ENCODE data around the gene PSENEN.
A peak's percentile ranks its signal among the peaks of the same experiment; 100 is the strongest.

The PSENEN gene

DNA sequence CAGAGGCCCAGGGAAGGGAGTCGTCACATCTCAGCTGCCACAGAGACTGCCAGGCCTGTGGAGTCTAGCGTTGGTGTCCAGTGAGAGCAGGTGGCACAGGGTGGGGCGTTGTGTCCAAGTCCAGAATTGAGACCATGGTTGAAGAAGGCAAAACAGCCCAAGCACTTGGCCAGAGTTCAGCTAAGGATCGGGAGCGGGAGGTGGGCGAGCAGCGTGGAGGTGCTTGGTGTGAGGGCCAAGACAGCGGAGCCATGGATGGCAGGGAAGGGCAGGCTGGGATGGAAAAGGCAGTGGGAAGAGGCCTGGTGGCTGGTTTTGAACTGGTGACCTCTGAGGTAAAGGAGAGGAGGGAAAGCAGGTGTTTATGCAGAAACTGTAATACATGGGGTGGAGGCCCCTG is 11.2 kb upstream of the PSENEN start:
- H3K4me3 ChIP-seq (ENCODE audit: low read length), result no peak overlapping the region
- TF ChIP-seq ZNF274 (IDR thresholded peaks at IDR 0.05; ENCODE audit: low read depth, low read length), result no peak

DNA sequence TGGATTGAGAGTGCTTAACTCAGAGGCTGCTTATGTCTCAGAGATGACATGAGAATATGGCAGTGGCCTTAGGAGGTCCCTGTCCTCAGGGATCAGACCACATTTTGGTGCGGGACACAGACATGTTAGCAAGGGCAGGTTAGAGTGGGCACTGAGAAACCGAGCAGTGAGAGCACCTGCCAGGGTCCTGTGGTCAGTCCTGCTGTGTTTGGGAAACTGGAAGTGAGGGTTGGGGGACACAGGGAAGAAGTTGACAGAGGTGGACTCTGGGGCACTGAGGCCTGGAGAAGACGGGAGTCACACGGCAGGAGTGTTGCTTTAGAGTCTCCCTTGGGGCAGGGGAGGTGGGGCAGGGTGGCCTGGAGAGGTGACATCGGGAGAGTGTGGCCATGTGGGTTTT is 10.6 kb upstream of the PSENEN start:
- no peak overlapping the region for H3K4me3 ChIP-seq (ENCODE audit: low read length)
- TF ChIP-seq ZNF274 (IDR thresholded peaks at IDR 0.05; ENCODE audit: low read depth, low read length), result no peak

DNA sequence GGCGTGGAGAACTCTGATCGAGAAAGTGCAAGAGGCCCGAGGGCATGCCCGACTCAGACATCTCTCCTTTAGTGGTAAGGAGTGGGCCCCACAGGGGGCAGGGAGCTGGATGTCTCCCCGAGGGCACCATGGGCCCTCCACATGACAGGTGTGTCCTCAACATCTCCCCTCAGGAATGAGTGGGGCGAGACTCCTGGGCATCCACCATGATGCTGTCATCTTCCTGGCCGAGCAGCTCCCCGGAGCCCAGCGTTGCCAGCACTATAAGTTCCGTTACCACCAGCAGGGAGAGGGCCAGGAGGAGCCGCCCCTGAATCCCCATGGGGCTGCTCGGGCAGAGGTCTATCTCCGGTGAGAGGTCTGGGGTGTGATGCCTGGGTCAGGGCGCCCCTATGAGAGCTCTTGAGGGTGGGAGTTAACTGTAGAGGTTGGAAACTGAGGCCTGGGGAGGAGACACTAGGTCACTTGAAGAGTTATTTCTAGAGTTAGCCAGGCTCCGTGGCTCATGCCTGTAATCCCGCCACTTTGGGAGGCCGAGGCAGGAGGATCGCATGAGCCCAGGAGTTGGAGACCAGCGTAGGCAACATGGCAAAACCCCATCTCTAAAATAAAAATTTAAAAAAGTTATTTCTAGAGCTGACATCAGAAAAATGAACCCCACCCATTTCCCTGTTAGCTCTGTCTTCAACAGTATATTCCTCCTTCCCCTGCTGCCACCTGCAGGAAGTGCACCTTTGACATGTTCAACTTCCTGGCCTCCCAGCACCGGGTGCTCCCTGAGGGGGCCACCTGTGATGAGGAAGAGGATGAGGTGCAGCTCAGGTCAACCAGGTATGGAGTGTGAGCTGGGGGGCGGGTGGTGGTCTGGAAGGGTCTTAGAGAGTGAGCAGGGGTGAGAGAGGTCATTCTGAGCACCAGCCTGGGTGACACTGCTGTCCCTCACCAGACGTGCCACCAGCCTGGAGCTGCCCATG is 8.3 kb upstream of the PSENEN start:
- H3K4me3 ChIP-seq (ENCODE audit: low read length), result no peak overlapping the region
- no peak for TF ChIP-seq ZNF274 (IDR thresholded peaks at IDR 0.05; ENCODE audit: low read depth, low read length)

DNA sequence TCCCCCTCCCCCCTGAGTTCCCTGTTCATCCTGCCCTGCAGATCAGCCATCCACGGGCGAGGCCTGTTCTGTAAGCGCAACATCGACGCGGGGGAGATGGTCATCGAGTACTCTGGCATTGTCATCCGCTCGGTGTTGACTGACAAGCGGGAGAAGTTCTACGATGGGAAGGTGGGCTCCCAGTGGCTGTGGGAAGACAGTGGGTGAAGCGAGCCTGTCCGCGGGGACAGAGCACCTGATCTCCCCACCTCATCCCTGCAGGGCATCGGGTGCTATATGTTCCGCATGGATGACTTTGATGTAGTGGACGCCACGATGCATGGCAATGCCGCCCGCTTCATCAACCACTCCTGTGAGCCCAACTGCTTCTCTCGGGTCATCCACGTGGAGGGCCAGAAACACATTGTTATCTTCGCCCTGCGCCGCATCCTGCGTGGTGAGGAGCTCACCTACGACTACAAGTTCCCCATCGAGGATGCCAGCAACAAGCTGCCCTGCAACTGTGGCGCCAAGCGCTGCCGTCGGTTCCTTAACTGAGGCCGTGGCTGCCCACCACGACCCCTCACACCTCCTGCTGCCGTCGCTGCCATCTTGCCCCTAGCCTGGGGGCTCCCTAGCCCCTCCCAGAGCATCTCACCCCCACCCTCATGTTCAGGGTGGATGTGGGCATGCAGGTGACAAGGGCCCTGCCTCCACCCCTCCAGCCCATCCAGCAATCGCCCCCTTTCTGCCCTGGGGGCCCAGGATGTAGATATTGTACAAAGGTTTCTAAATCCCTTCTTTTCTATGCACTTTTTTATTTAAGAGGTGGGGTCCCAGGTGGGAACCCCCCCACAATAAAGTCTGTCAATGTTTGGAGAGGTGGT is 7.2 kb upstream of the PSENEN start:
- no peak overlapping the region for H3K4me3 ChIP-seq (ENCODE audit: low read length)
- TF ChIP-seq ZNF274 (IDR thresholded peaks at IDR 0.05; ENCODE audit: low read depth, low read length), result no peak

DNA sequence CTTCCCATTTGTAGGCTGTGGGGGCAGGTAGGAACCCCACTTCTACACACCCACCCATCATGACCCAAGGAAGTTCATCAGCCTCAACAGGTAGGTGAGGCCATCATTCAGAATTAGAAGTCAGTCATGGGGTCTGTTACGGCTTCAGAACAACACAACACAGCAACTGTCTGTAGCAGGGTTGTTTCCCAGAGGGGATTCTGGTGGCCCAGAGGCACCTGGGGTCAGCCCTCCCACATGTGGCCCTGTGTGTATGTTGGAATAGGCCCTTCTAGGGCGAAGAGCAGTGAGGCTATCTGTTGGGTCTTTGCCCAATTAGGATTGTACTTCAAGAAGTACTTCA is 6.6 kb upstream of the PSENEN start:
- TF ChIP-seq ZNF274 (IDR thresholded peaks at IDR 0.05; ENCODE audit: low read depth, low read length), result no peak
- H3K4me3 ChIP-seq (ENCODE audit: low read length), result no peak overlapping the region

DNA sequence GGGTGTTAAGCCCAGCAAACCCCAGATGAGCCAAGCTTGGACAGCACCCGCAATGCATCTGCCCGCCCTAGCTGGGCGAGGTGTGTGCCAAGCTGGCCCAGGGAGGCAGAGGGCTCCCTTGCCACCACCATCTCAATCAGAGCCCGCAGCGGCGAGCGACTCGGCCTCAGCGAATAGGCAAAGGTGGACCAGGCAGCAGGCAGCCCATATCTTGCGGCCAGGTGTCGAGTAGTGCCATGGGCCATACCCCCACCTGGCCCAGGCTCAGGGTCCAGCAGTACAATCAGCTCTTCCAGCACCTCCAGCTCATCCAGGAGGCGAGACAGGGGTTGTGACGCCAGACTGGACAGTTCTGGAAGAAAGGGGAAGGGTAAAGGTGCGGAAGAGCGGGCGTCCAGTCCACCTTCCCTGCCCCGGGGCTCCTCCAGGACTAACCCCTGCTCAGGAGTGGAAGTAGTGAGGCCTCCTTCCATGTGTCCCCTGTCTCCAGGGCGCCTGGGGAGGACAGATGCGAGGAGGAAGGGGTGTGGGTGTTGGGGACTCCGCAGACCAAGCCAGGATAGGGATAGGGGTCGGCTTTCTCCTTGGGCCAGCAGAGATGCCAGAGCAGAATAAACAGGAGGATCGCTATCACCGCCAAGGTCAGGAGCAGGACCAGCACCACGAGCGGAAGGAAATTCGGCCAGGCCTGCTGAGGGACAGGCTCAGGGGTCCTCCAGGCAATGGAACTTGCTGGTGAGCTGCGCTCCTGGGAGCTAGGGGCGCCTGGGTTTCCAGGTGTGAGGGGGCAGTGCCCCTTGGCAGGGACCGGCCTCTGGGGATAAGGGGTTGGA is 6.0 kb upstream of the PSENEN start:
- peak overlapping the region; percentile 67; the same call in 1 of the 2 replicates for H3K4me3 ChIP-seq (ENCODE audit: low read length)

DNA sequence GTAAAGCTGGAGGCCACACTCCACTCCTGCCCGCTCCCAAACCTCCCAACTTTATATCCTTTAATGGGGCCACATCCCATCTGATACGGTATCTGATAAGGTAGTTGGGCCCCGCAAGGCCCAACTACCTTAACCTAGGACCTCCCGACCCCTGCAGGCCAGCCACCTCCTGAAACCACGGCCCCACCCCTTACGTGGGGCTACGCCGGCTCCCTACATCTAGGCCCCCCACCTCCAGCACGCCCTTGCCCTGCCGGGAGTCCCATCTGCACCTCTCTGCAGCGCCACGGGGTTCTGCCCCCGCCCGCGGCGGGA is 5.4 kb upstream of the PSENEN start:
- TF ChIP-seq ZNF274 (IDR thresholded peaks at IDR 0.05; ENCODE audit: low read depth, low read length), result no peak
- H3K4me3 ChIP-seq (ENCODE audit: low read length), result peak overlapping the region; percentile 67

More for the DNA sequence above, 6.0 kb upstream of the PSENEN start:
- TF ChIP-seq ZNF274 (IDR thresholded peaks at IDR 0.05; ENCODE audit: low read depth, low read length), result no peak

DNA sequence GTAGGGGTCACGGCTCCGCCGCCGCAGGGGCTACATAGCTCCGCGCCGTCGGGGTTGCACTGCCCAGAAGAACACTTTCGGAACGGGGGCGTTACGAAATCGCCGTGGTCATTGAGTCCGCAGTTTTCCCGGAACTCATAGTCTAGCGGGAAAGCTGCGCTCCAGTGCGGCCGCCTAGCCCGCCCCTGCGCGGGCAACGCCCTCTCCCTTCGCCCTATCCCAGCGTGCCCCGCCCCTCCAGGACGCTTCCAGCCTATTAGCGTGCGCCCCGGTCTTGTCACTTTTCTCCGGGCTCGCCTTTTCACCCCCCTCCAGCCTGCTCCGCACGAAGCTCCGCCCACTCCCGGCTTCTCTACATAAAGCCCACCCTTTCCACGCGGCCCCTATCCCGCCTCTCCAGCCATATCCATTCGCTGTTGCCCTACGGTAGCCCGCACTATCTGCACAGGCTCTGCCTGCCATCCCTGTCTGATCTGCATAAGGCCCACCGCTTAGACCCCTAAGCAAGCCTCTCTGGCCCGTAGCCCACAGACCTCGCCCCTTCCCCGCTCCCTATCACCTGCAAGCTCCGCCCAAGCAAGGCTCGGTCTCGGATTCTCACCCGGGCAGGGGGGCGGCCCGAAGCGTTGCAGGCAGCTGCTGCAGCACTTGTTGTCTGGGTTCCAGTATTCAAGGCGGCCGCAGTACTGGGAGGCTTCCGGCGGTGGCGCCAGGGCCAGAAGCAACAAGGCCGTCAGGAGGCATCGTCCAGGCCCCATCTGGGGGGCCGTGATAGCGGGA is 4.8 kb upstream of the PSENEN start:
- peak overlapping the region; percentile 67 for H3K4me3 ChIP-seq (ENCODE audit: low read length)
- TF ChIP-seq ZNF274 (IDR thresholded peaks at IDR 0.05; ENCODE audit: low read depth, low read length), result no peak

DNA sequence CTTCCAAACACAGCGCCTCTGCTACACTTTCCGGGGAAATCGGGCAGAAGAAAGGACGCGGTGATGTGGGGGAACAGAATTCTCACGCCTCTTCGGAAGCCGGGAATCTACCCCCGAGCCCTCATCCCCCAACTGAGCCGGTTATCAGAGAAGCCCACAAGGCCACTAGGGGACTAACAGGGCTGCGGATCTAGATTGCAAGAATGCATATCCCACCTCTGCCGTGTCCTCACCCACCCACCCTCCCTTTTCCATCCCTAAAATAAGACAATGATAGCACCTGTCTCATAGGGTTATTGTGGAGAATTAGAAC is 4.3 kb upstream of the PSENEN start:
- TF ChIP-seq ZNF274 (IDR thresholded peaks at IDR 0.05; ENCODE audit: low read depth, low read length), result no peak
- peak overlapping the region; percentile 56 for H3K4me3 ChIP-seq (ENCODE audit: low read length)

DNA sequence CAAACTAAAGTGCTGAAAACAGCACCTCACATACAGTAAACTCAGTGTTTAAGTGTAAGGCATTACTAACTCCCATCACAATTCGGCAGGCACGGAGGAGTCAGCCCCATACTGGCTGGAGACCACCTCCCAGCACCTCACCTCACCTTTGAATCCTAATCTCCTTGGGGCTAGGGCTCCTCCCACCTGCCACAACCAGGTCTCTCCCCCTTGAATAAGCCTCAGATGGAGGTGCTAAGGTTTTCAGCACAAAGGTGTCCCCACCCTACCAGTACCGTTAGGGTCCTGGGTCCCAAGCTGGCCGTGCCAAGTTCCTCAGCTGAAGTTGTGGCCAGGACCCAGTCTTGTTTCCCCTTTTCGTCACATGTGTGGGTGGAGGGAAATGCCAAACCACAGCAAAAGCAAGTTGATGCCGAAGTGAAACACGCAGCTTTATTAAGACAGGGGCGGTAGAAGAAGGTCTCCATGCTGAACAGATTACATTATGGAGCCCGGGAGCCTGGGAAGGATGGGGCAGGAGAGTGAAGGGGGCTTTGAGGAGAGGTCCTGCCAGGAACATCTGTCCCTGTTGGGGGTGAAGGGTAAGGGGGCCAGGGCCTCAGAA is 3.2 kb upstream of the PSENEN start, which contains the start of gene IGFLR1:
Gene IGFLR1 (minus strand): TSS at position 332 of the 604 bp plus-strand sequence. CDS start 1,272 bp downstream, outside the sequence.
- H3K4me3 ChIP-seq (ENCODE audit: low read length), result peak within 1 kb of the TSS; percentile 56
- no peak for TF ChIP-seq ZNF274 (IDR thresholded peaks at IDR 0.05; ENCODE audit: low read depth, low read length)

DNA sequence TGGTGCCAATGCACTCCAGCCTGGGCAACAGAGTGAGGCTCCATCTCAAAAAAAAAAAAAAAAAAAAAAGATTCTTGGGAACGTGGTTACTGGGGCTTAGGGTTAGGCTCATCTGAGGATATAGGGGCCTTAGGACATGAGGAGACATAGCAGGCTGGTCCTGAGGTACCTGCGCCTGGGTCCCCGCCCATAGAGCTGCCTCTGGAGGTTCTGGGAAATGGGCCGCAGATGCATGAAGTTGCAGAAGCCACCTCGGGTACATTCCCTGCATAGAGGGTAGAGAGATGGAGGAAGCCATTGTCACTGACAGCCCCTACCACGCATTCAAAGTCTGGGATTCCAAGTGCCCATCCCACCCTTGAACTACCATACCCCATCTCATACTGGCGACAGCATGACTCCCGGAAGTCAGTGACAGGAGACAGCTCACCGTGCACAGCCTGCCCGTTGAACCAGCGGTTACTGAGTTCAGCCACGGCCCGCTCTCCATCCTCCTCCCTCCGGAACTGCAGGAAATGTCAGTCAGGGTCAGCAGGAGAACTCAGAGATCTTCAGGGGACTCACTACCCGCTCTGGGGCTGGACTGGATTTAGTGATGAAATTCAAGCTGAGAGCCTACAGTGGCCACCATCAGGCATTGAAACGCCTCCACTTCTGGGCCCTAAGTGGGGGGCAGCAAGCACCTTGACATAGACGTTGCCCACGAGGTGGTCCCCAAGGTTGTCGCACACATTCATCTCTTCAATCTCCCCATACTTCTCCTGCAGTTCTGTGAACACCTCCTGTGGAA is 1.6 kb upstream of the PSENEN start:
- H3K4me3 ChIP-seq (ENCODE audit: low read length), result peak overlapping the region; percentile 79; the same call in 1 of the 2 replicates
- no peak for TF ChIP-seq ZNF274 (IDR thresholded peaks at IDR 0.05; ENCODE audit: low read depth, low read length)
